Astrocyte of the spinal cord (primary cell): Measurements from ENCODE around the gene FXYD4.

Experiments used
- DNase-seq: peaks from one replicate; pipeline ENCODE4 v3.0.0; 2011; ENCODE audit warnings: low read depth, low spot score
- H3K4me3 ChIP-seq: 2 replicates; pipeline ENCODE4 v1.5.1; 2011; ENCODE audit warnings: low read depth, mild to moderate bottlenecking, low read length, moderate library complexity
- in situ Hi-C: cut with HindIII; loops from 2 replicates; pipeline ENCODE4 v1.10.0; 2017; ENCODE audit warnings: low sequenced_read_pairs
- TF ChIP-seq, protein P1 (sequence below): IDR thresholded peaks from 2 replicates; pipeline ENCODE4 v1.5.1; 2012; ENCODE audit warnings: low read depth, mild to moderate bottlenecking, low read length, inconsistent platforms

Gene FXYD4

DNA sequence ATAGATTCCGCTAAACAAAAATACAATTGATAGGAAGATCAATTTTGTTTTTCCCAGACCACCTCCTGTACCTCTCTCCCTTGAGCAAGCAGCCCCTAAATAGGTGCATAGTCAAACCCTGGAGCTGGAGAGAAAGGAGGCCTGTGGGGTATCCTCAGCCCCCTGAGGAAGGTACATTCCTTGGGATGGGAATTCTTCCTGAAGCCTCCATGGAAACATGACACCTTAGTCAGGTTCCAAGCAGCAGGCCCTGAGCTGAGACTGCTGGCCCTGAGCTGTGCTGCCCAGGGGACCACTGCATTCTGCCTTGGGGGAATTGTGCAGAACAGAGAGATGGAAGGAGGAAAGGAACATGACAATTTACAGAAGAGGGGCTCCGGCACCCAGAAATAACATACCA, 30.2 kb downstream of the FXYD4 start:
- H3K4me3 ChIP-seq: no peak overlapping the region
- in situ Hi-C loops: no loop called here
- TF ChIP-seq, protein P1, sequence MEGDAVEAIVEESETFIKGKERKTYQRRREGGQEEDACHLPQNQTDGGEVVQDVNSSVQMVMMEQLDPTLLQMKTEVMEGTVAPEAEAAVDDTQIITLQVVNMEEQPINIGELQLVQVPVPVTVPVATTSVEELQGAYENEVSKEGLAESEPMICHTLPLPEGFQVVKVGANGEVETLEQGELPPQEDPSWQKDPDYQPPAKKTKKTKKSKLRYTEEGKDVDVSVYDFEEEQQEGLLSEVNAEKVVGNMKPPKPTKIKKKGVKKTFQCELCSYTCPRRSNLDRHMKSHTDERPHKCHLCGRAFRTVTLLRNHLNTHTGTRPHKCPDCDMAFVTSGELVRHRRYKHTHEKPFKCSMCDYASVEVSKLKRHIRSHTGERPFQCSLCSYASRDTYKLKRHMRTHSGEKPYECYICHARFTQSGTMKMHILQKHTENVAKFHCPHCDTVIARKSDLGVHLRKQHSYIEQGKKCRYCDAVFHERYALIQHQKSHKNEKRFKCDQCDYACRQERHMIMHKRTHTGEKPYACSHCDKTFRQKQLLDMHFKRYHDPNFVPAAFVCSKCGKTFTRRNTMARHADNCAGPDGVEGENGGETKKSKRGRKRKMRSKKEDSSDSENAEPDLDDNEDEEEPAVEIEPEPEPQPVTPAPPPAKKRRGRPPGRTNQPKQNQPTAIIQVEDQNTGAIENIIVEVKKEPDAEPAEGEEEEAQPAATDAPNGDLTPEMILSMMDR: no peak
- no peak for DNase-seq

DNA sequence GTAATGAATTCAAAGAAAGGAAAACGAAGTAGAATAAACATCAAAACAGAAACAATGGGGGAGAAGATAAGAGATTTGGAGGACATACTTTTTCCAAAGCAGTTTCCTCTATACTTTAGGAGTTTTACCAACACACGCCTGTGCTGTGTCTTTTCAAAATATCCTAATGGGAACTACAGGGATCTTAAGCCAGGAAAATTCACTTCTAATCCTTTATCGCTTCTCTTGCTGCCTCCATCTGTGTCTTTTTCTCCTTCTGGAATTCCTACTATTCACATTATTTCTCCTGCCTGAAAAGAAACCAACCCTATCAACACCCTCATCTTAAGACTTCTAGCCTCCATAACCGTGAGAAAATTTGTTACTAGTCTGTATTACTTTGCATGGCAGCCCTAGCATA, 30.7 kb downstream of the FXYD4 start:
- H3K4me3 ChIP-seq: no peak overlapping the region
- no peak for DNase-seq
- TF ChIP-seq, protein P1: no peak
- in situ Hi-C loops: no loop called here

DNA sequence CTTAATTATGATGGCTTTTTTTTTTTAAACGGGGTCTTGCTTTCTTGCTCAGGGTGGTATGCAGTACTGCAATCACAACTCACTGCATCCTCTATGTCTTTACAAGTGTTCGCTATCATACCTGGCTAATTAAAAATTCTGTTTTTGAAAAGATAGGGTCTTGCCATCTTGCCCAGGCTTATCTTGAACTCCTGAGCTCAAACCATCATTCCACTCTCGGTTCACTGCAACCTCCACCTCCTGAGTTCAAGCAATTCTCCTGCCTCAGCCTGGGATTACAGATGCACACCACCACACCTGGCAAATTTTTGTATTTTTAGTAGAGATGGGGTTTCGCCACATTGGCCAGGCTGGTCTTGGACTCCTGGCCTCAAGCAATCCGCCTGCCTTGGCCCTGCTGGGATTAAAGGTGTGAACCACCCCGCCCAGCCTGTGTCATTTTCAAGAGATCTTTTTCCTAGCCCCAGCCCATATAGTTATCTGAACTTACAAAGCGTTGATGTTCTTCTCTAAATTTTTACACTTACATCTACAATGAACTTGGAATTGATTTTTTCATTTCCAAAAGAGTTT, 31.5 kb downstream of the FXYD4 start:
- DNase-seq: no peak
- no peak overlapping the region for H3K4me3 ChIP-seq
- TF ChIP-seq, protein P1: no peak
- in situ Hi-C loops: no loop called here

DNA sequence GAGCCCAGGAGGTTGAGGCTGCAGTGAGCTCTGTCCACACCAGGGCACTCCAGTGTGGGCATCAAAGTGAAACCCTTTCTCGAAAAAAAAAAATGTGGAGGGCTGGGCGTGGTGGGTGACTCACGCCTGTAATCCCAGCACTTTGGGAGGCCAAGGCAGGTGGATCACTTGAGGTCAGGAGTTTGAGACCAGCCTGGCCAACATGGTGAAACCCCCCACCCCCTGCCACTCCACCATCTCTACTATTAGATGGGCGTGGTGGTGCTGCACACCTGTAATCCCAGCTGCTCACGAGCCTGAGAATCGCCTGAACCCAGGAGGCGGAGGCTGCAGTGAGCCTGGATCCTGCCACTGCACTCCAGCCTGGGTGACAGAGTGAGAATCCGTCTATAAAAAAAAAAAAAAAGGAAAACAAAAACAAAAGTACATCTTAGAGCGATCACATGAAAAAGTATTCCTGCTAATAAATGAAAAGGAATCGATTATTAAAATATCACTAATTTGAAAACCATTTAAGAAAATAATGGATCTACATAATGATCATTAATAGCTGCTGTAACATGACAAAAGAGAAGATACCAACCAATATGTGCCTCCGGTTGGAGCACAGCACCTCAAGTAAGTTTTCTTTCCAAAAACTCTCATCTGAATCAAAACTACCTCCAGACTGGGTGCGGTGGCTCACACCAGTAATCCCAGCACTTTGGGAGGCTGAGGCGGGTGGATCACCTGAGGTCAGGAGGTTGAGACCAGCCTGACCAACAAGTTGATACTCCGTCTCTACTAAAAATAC, 32.7 kb downstream of the FXYD4 start:
- in situ Hi-C loops: no loop called here
- no peak overlapping the region for H3K4me3 ChIP-seq
- no peak for DNase-seq
- TF ChIP-seq, protein P1: no peak

DNA sequence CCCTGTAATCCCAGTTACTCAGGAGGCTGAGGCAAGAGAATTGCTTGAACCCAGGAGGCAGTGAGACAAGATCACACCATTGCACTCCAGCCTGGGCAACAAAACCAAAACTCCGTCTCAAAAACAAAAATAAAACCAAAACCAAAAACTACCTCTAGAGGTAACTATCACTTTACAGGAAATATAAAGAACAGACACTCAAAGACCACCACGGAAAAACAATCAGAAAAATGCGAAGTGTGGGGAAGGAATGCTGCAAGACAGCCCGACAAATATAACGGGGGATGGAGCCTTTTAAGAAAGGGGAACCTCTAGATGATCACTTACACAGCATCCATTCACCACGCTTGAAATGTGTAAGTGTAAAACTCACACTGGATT, 33.3 kb downstream of the FXYD4 start:
- TF ChIP-seq, protein P1: no peak
- in situ Hi-C loops: no loop called here
- no peak overlapping the region for H3K4me3 ChIP-seq
- no peak for DNase-seq

DNA sequence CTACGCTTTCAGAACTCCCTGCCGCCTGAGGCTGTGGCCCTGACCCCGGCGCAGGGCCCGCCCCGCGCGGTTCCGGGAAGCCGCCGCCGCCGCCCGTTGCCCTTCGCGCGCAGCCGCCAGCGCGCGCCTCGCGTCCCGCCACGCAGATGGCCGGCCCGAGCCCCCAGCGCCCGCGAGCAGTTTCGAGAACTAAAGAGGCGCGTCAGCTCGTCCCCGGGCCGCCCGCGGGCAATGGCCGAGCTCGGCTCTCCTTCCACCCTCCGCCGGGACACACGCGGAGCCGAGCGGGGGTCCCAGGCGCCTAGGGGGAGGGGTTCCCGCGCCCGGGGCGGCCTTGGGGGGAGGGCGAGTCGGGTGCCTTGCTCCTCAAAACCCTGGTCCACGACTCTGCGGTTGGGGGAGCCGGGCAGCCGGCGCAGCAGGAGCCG, 35.7 kb downstream of the FXYD4 start:
- peak overlapping the region; percentile 70 for H3K4me3 ChIP-seq
- TF ChIP-seq, protein P1: no peak
- in situ Hi-C loops: no loop called here
- DNase-seq: peak; percentile 37
